GM12874 (cell line): Measurements from ENCODE around the gene KIRREL3.

Experiments used
- CTCF ChIP-seq: IDR thresholded peaks from 2 replicates; pipeline ENCODE4 v1.5.1; 2011; ENCODE audit warnings: low read depth, mild to moderate bottlenecking, control low read depth, low read length, moderate library complexity; ENCODE audit not compliant: insufficient read depth

KIRREL3 gene

DNA sequence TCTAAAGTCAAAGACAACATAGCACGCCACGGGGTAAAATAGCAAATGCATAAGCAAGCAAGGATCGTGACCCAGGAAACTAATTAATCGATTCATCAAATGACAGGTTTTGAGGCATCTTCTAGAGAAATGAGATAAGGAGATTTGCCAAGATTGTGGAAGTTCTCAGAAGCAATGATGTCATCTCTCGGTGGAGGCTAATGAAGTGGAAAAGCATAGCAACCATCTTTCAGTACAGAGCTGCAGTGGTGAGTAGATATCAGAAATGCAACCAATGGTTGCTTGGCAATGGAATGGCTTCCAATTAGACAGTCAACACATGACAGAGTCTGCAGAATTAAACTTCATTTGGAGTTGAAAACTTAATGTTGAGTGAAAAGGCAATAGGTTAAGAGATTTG is 116.0 kb downstream of the KIRREL3 start:
- TF ChIP-seq CTCF, result no peak

- TF ChIP-seq CTCF, result no peak
Observed at GRCh38 chr11:126884192-126884591, 116.4 kb downstream of the KIRREL3 start.

DNA sequence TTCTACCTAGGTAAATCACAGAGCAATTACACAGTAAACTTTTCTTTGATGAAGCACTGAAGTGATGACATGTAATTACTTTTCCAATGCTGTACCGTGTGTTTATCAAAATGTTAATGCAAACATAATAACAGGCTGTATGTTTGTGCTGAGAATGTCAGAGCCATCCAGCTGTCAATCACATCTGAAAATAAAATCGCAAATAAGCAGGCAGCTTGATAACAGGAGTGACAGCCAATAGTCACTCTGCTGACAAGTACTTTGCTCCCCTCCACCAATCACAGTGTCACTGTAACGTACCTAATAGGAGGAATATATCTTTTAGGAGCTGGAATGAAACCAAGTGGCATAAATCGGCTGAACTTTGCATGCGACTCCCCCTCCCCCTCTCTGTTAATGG is 119.7 kb downstream of the KIRREL3 start:
- TF ChIP-seq CTCF, result no peak

GRCh38 chr11:126879516-126879915 is 121.1 kb downstream of the KIRREL3 start:
- TF ChIP-seq CTCF, result no peak

DNA sequence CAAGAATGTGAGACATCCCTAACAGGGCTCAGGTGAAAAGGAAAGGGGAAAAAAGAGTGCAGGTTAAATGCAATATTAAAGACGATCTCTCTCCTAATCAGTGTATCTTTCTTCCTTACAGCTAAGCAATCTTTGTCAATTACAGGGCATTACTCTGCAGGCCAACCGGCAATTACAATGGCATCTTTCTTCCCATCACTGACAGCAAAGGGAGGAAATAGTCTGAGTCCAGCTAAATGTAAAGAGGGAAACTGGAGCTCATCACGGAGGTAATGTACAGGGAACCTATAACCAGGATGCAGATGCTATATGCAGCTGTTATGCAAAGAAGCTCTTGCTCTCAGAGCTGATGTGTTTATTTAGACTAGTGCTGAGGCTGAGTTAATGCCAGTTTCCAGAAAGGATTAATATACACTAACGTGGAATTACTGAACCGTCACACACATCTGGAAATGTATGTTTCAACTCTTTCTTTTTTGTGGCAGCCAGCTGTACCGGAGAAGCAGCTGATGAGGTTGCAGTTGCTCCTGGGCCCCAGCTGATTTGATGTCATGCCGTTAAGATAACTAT is 121.6 kb downstream of the KIRREL3 start:
- no peak for TF ChIP-seq CTCF

DNA sequence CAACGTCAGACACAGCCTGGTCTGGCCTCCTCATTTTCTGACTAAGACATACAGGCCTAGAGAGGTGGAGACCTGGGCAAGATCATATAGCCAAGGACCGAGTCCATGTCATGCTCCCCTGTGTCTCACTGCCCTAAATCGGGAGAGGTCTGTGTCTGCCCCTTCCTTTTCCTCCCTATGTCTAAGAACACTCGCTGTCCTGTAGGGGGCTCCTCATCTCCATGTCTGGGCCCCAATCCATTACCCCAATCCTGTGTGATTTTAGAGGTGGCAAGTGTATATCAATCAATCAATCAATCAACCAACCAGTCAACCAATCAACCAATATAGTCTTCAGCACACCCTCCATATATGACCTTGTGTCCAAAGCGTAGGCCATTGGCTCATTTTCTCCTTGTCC is 125.7 kb downstream of the KIRREL3 start:
- TF ChIP-seq CTCF, result peak; percentile 28; the same call in 1 of the 2 replicates

GRCh38 chr11:126874276-126874675 is 126.3 kb downstream of the KIRREL3 start:
- no peak for TF ChIP-seq CTCF
